Coronary artery (tissue), 2 donors: ENCODE results near the gene NKTR.
A peak's percentile ranks its signal among the peaks of the same experiment; 100 is the strongest.

Source experiments
- DNase-seq: peaks from one replicate; pipeline ENCODE4 v3.0.0-alpha.2; 2017; ENCODE audit warnings: low spot score
- H3K27ac ChIP-seq, 2 donors: fragments of 200-600 bp; sonication (generic); one replicate each; pipeline ENCODE4 v1.5.1; 2016 to 2019
- H3K4me3 ChIP-seq: fragments of 200-600 bp; sonication (generic); 2 replicates; pipeline ENCODE4 v1.5.1; 2016; ENCODE audit warnings: mild to moderate bottlenecking, moderate library complexity
- TF ChIP-seq, protein P1 (sequence below): fragments of 200-600 bp; sonication (generic); IDR thresholded peaks from one replicate; pipeline ENCODE4 v1.5.1; 2019; ENCODE audit warnings: antibody characterized with exemption

NKTR gene

DNA sequence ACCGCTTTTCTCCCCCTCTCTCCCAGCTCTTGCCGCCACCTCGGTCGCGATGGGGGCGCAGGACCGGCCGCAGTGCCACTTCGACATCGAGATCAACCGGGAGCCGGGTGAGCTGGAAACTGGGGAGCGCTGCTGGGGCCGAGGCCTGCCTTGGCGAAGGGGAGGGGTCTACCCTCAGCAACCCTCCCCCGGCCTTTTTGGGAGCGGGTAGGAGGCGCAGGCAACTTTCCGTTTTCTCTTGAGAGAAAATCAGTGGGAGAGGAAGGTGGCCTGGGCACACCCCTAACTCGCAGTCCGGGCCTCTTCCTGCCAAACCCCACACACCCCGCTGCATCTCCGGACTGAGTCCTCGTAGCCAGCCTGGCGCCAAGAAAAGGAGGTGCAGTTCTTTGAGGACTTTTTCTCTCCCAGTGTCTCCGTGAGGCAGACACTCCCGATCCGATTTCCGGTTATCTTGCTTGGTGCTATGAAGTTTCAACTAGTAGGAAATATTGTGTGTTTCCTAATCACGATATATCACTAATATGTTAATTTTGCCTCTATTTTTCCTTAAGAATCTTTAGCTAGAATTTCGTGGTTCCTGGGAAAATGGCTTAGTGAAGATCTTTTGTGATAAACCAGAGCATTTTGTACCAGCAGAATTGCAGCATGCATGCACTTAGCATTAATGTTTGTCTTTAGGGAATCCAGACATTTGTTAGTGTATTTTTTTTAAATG, 631 bp downstream of the NKTR start:
- TF ChIP-seq, protein P1, sequence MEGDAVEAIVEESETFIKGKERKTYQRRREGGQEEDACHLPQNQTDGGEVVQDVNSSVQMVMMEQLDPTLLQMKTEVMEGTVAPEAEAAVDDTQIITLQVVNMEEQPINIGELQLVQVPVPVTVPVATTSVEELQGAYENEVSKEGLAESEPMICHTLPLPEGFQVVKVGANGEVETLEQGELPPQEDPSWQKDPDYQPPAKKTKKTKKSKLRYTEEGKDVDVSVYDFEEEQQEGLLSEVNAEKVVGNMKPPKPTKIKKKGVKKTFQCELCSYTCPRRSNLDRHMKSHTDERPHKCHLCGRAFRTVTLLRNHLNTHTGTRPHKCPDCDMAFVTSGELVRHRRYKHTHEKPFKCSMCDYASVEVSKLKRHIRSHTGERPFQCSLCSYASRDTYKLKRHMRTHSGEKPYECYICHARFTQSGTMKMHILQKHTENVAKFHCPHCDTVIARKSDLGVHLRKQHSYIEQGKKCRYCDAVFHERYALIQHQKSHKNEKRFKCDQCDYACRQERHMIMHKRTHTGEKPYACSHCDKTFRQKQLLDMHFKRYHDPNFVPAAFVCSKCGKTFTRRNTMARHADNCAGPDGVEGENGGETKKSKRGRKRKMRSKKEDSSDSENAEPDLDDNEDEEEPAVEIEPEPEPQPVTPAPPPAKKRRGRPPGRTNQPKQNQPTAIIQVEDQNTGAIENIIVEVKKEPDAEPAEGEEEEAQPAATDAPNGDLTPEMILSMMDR, result no peak
- peak; percentile 87 for DNase-seq
- H3K4me3 ChIP-seq, result peak overlapping the region; percentile 99
- H3K27ac ChIP-seq, result peak overlapping the region; percentile 95 to 100

DNA sequence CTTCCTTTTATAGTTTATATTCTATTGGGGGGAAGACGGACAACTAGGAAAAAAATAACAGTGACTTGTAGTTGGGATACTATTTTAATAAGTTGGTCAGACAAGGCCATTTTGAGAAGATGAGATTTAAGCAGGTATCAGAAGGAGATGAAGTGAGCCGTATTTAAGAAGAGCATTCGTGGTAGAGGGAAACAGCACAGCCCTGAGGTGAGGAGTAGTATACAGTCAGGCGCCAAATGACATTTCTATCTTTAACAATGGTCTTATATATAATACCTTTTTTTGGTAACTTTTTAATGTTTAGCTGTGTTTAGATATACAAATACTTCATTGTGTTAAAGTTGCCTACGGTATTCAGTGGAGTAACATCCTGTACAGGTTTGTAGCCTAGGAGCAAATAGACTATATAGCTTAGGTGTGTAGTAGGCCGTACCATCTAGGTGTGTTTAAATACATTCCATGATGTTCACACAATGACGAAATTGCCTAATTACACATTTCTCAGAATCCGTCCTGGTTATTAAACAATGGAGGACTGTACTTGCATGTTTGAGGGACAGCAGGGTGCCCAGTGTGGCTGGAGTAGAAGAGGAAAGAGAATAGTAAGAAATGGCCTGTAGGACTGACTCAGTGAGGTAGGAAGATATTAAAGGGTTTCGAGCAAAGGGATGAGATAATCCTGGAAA, 1.6 kb downstream of the NKTR start:
- H3K27ac ChIP-seq, result peak overlapping the region; percentile 95 to 100
- TF ChIP-seq, protein P1, result no peak
- peak overlapping the region; percentile 99 for H3K4me3 ChIP-seq
- DNase-seq, result no peak

DNA sequence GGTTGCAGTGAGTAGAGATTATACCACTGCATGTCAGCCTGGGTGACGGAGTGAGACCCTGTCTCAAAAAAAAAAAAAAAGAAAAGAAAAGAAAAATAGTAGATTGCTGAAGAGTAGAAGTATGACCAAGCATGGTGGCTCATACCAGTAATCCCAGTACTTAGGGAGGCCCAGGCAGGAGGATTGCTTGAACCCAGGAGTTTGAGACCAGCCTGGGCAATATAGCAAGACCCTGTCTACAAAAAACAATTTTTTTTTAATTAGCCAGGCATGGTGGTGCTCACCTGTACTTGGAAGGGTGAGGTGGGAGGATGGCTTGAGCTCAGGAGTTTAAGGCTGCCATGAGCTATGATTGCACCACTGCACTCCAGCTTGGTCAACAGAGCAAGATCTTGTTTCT, 2.5 kb downstream of the NKTR start:
- DNase-seq, result no peak
- TF ChIP-seq, protein P1, result no peak
- peak overlapping the region in 1 of 2 donors; percentile 11 for H3K27ac ChIP-seq
- H3K4me3 ChIP-seq, result no peak overlapping the region

DNA sequence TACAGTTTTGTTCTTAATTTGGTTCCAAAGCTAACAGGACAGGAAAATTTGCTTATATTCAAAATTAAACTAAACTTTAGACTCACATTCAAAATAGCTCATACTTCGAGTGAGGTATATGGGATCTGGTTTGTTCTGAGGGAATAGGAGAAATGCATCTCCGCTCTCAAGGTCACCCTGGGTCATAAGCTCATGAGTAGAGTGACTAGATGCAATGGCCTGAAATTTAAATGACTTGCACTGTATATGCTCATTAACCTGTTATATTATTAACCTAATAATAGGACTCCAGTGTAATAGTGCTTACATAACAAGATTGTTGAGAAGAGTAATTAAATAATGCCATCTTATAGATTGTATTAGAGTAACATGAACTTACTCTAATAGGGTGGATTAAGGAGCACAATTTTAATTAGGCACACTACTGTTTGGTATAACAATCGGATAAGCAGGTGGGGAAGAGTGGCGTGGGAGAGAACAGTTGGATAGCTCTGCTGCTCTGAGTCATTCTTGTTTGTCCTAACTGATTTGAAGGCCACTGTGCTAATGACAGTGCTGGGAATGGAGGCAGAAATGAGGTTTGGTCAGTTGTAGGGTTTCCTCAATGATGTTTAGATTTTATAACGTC, 5.2 kb downstream of the NKTR start:
- Histone ChIP-seq H3K4me3 (no peak overlapping the region), H3K27ac (peak overlapping the region; percentile 3 to 49)
- TF ChIP-seq, protein P1, result no peak
- DNase-seq, result no peak

DNA sequence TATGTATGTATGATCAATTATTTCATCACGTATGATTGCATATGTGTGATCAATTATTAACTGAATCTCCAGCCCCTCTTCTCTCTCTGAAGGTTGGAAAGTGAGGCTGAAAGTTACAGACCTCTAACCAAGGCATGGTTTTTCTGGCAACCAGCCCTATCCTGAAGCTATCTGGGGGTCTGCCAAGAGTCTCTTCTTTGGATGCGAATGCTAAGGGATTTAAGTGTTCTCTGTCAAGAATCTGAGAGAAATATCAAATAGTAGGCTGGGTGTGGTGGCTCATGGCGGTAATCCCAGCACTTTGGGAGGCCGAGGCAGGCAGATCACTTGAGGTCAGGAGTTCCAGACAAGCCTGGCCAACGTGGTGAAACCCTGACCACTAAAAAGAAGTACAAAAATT, 8.1 kb downstream of the NKTR start:
- Histone ChIP-seq H3K4me3 (no peak overlapping the region), H3K27ac (no peak overlapping the region)
- DNase-seq, result no peak
- TF ChIP-seq, protein P1, result no peak

DNA sequence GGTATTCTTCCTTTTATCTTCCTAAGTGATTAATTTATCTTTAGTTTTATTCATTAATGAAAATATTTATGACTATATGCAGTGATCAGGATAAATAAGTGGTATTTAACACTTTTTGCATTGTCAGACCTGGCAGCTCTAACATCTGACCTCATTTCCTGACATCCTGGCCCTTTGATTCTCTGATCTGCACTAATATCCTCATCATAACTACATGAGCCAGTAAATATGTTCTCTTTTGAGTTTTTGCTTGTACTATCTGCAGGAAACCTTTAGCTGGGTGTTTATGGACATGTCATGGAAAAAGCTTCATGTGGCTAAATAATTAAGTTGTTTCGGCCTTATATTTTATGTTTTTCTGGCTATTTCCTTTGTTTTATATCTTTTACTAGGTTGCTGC, 10.5 kb downstream of the NKTR start:
- Histone ChIP-seq H3K27ac (peak overlapping the region; percentile 25 to 59), H3K4me3 (no peak overlapping the region)
- TF ChIP-seq, protein P1, result no peak
- DNase-seq, result no peak
